GM19372 (cell line): Measurements from ENCODE around the gene LRRC27.
"Not testable (repeated sequence)": the region's sequence is repeated elsewhere in the genome, so short reads cannot be mapped to it uniquely, and the experiment has no call there.

Experiments
- ATAC-seq: cut with Tn5 transposase; IDR thresholded peaks from one replicate; pipeline ENCODE4 v1.9.1; 2021; ENCODE audit warnings: mild to moderate bottlenecking, low read depth, moderate library complexity; ENCODE audit not compliant: unreplicated experiment

The LRRC27 gene

DNA sequence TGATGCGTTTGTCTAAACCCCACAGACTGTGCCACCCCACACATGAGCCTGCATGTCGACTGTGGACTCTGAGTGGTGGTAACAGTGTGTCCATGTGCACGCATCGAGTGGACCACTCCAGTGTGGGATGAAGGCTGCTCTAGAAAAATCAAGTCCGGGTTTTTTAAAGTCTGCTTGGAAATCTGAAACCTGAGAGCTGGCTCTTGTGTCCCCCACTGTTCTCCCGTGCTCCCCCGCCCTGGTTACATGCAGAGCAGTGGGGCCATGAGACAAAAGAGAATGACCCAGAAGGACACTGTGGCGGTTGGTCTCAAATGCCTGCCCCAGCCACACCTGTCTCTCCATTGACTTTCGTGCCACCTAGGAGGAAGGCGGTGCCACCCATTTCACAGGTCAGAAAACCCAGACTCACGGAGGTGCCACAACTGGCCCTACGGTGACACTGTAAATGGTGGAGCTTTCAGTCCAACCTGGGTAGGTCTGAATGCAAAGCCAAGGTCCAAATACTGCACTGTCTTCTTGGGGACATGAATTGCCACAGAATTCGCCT, 37.7 kb downstream of the LRRC27 start:
- ATAC-seq = no peak

DNA sequence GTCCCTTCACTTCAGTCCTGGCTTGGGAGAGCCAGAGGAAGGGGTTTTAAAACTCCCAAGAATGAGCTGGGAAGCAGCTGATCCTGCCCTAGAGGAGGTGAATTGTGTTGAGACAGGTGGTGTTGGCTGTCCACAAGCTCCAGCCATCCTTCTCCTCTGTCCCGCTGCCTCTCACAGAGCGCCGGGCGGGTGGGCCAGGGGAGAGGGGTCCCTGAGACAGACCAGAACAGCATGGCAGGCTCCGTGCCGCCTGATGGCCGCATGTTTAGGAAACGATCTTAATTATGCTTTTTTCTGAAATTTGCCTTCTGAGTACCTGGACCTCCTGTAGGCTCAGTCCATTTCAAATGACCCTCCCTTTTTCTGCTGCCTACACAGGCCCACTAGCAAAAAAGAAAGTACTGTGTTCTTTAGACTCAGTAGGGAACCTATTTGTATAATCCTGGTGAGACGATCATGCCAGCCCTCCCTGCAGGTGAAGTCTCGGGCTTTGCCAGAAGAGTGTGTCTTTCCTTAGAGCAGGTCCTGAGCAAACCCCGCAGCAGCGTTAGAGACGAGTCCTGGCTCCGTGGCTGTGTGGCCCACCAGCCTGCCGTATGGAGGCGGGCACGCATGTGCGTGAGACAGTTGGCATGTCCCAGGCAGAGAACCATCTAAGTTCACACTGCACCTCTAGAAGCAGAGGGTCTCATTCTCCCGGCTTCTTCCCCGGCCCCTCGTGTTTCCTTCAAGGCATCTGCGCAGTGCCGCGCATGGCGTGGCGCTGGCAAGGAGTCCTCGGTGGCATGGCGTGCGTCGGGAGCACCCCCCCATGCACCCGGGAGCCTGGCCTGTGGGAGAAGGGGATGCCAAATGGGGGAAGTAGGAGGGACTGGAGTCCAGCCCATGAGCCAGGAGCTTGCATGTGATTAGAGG, 38.7 kb downstream of the LRRC27 start:
- ATAC-seq = no peak

DNA sequence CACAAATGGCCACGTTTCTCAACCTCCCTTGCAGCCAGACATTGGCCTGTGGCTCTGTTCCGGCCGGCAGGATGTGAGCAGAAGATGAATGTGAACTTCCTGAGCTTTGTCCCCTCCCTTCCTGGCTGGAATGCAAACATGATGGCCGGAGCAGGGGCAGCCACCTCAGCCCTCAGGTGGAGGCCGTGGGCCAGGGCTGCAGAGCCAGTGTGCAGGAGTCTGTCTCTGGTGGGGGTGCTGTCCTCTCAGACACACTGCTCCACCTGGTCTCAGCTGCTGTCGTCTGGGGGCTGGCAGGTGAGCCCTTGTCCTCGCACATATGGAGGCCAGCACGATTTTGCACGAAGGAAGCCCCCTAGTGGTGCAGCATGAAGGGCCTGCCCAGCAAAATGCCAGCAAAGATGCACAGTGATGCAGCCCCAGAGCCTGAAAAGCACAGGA, 39.7 kb downstream of the LRRC27 start:
- no peak for ATAC-seq

DNA sequence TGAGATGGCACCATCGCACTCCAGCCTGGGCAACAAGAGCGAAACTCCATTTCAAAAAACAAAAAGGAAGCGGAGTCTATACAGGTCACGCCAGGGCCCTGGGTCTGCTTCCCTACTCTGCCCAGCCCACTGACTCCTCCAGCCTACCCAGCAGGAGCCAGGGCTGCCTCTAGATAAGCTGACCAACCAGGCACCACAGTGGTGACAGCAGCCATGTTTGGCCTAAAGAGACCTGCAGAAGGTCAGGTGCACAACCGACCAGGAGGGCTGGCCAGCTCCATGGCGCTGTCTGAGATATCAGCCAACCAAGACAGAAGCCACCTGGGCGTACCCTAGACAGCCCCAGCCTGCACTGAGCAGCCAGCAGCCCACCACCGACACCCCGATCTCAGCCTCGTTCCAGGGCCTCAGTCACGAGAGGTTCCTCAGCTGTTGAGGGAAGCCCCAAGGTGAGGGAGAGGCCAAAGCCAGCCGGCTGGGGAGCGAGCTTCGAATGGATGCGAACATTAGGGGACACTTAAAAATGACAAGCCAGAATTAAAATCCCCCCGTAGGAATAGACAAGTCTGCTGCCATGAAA, 40.6 kb downstream of the LRRC27 start:
- ATAC-seq = no peak

DNA sequence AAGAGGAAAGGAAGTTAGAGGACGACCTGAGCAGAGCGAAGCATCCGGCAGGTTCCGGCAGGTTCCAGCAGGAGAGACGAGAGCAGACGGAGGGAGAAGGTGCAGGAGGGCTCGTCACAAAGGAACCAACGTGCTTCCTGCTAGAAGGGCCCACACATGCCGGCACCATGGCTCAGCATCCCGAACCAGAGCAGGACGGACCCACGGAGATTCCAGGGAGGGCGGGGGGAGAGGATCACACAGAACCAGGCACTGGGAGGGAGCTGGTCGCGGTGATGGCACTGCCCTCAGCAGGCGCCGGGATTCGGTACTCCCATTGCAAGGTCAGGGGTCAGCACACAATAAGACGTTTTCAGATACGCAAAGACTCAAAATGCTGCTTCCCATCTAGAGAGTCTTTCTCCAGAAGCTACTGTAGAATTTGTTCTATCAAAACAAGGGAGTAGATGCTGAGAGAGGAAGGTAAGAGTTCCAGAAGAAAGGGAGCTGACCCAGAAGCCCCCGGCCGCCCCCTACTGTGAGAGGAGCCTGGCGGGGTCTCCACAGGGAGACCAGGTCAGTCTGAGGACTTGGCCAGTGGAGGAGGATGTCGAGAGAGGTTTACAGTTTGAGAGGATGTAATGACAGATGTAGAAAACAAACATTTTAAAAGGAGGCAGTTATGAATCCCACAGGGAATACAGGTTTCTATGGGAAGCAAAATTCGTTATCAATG, 41.4 kb downstream of the LRRC27 start:
- no peak for ATAC-seq

DNA sequence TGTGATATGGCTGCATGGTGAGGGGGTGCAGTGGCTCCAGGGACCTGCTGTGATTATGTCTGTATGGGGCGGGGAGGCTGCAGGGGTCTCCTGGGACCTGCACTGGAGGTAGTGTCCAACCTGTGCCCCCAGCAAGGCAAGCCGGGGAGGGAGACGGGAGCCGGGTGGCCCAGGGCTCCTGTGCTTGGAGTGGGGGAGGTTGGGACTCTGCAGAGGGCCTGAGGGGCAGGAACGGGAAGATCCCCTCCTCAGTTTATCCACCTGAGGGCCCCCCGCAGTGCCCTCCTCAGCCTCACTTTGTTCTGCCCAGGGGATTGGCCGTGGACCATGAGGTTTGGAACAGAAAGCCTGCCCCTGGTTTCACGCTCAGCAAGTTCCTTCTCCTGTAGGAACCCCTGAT, 42.2 kb downstream of the LRRC27 start:
- ATAC-seq = no peak

DNA sequence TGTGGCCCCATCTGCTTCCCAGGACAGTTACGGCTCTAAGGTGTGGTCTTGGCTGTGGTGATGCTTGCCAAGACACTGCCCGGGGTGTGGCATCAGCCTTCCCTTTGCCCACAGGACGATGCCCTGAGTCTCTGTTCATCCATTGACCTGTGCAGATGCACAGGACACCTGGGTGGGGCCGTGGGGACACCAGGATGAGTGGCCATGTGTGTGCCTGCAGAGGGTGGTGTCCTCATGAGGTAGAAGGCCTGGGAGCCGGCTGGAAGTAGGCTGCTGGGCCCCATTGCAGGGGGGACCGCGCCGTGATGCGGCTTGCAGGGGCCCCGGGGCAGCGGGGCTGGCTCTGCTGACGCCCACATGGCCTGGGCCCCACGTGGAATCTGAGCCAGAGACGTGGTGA, 42.6 kb downstream of the LRRC27 start:
- ATAC-seq = no peak

DNA sequence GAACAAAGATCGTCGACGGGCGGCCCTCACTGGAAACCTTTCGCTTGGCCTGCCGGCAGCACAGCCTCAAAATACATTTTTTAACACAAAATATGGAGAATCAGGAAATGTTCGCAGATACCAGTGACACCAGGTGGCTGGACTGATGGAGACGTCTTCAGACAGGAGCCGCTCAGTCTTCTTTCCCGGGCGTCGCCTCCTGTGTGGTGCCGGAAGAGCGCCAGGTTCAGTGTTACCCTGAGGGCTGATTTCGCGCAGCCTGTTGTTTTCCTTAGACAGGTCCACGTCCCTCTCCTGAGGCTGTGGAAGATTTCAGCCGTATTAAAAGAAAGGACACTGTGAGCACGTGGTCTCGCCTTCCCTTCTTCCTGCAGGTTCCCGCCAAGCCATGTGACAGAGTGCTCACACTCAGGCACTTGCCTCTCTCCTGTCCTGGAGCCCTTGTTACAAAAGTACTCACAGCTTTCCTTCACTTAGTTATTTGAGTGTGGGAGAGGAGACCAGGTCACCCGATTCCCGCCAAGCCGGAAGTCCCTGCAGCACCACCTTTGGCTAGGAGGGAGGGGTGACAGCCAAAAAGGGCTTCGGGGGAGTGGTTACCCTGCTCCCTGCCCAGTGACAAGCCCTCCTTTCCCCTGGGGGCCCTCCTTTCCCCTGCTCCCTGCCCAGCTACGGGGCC, 43.3 kb downstream of the LRRC27 start:
- ATAC-seq = no peak

DNA sequence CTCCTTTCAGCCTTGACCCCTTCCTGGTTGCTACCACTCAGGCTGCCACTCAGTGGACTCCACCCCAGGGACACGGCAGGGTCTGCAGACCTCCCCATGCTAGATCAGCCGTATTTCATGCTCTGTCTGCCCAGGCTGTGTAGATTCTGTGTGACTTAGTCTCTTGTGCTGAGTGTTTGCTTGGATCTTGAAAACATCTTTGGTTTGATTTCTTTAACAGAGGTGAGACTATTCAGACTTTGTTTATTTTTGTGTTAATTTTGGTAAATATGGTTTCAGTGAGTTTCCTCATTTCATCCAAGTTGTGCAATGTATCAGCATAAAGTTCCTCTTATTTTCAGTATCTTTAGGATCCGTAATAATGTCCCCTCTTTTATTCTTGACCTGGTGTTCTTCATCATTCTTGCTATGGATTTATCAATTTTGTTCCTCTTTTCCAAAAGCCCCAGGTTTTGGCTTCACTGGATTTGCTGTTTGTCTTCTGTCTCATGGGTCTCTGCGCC, 43.9 kb downstream of the LRRC27 start:
- ATAC-seq = no peak

DNA sequence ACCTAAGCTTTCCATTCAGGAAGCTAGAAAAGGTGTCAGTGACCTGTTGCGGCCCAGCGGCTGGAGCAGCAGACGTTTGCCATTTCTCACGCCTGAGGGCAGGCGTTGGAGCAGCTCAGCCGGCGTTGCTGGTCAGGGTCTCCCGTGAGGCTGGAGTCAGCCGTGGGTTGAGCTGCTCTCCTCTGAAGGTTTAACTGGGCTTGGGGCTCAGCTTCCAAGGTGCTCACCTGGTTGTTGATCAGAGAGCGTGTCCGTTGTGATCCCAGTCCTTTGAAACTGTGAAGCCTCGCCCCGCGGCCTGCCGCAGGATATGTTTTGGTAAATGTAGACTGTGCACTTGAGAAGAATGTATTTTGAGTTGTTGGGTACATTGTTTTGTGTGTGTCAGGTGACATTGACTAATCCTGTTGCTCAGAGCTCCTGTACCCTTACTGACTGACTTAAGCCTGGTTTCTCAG, 44.4 kb downstream of the LRRC27 start:
- ATAC-seq = no peak

DNA sequence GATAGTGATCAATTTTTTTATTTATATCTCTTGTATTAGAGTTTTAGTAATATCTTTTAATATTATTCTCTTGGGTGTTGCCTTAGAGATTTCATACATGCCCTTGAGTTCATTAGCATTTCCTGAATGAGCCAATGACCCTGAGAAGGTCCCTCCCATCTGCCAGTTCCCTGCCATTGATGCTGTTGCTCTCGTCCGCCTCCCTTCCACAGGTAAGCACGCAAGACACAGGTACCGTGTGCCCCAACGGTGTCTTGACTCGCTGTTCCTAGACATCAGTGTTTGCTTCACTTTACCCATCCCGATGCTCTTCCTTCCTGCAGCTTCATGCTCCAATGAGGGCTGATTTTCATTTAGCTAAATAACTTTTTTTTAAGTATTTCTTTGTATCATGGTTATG, 45.3 kb downstream of the LRRC27 start:
- ATAC-seq = no peak

DNA sequence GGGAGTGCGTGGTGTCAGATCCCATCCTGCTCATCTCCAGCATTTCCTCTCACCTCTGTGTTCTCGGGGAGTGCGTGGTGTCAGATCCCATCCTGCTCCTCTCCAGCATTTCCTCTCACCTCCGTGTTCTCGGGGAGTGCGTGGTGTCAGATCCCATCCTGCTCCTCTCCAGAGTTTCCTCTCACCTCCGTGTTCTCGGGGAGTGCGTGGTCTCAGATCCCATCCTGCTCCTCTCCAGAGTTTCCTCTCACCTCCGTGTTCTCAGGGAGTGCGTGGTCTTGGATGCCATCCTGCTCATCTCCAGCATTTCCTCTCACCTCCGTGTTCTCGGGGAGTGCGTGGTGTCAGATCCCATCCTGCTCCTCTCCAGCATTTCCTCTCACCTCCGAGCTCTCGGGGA, 47.0 kb downstream of the LRRC27 start:
- ATAC-seq = not testable (repeated sequence)

DNA sequence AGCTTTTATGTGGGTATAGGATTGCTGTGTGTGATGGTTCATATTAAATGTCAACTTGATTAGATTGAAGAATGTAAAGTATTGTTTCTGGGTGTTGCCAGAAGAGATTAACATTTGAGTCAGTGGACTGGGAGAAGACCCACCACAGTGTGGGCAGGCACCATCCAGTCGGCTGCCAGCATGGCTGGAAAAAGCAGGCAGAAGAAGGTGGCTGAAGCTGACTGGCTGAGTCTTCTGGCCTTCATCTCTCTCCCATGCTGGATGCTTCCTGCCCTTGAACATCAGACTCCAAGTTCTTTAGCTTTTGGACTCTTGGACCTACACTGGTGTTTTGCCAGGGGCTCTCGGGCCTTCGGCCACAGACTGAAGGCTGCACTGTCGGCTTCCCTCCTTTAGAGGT, 49.0 kb downstream of the LRRC27 start:
- ATAC-seq = not testable (repeated sequence)

DNA sequence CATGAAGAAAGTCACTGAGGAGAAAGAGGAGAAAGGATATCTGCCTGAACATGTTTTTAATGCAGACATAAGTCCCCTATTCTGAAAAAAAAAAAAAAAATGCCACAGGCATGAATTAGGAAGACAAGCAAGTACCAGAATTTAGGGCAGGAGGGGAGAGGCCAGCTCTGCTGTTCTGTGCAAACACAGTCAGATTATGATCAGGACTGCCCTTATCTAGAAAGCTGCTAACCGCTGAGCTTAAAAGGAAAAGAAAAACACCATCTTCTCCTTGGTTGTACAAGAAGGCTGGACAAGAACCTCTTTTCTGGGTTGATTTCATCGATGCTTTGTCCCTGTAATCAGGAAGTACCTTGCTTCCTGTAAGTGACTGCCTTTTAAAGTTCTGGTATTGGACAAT, 49.7 kb downstream of the LRRC27 start:
- ATAC-seq = no peak

DNA sequence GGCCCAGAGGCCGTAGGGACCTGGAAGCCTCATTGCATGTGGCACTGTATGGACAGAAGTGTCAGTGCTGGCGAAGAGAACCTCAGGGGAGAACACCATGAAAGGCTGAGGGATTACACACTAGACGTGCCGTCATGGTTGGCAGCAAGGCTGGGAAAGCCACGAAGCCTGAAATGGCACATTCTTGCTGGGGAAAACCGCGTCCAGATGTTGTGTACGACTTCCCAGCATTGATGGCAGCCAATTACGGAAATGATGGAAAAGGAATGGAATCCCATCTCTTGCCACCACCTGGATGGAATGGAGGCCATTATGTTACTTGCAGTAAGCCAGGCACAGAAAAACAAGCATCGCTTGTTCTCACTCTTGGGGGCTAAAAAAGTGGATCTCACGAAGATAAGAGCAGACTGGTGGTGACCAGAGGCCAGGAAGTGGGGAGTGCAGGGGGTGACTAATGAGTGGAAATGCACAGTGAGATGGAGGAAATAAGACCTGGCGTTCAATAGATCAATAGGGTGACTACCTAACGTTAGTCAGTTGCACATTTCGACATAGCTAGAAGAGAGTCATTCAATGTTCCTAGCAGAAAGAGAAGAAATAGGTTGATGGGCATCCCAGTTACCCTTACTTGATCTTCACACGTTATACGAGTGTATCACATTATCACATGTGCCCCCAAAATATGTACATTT, 50.4 kb downstream of the LRRC27 start:
- no peak for ATAC-seq

DNA sequence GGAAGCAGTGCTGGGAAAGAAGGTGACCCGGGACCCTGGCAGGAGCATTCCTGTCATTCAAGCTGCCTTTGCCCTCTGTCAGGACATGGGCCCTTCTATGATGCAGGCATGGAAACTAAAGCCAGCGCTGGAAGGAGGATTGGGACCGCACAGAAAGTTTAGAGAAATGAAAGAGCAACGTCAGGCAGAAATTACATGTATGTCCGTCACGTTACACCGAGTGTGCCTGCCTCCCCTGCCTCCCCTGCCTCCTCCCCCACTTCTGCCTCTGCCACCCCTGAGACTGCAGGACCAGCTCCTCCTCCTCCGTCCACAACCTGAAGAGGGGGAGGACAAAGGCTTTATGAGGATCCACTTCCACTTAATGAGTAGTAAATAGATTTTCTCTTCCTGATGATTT, 51.1 kb downstream of the LRRC27 start:
- ATAC-seq = no peak

DNA sequence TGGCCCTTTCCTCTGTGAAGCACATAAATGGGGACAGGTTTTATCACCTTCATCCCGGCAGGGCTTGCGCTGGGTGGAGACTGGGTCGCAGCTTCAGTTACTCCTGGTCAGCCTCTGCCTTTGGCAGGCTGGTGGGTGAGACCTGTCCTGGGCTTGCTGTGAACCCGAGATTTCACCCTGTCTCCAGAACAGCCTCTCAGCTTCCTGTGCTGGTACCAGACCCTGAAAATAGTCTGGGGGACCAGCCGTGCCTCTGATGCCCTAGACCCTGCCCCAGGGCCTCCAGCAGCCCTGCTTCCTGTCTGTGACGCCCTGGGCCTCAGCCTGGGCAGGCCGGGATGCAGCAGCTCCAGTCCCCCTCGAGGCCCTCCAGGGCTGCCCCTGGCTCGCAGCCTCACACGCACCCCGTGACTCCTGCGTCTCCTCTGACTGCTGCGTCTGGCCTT, 51.8 kb downstream of the LRRC27 start:
- no peak for ATAC-seq

DNA sequence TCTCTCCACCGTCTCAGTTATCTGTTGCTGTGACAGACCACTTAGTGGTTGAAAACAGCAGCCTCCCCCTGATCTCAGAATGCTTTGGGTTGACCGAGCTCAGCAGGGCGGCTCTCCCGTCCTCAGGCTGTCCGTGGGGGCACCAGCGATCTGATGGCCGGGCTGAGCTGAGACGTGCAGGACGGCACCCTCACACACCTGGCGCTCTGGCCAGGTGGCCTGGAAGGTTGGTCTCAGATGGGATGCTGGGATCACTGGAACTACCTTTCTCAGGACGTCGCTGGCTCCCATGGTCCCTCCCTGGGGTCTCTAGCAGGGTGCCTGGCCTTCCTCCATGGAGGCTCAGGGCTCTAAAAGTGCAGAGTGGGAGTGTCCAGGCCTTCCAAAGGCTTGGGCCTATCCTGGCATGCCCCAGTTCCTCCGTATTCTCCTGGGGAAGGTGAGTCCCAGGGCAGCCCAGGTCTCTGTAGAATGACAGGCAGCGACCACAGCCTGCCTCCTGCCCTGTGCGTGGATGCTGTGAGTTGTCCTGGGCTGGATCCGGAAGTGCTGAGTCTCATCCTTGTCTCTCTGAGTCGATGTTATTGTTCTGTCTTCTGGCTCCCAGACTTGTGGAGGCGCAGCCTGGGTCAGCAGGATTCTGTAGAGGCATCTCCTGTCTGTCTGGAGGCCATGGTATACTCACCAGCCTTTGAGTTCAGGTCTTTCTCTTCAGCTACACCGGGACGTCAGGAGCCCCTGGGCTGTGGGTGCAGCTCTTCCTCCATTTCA, 52.8 kb downstream of the LRRC27 start:
- no peak for ATAC-seq

DNA sequence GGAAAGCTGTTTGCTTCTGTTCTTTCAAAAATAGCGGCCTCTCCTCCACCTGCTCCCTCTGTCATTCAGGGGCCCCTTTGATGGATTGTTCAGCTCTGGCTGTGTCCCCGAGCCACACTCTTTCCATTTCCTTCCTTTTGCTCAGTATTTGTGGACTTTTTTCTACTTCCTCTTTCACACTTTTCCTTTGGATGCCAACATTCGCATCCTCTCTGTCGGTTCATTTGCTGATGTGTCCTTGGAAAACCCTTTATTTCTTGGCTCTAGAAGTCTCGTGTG, 53.3 kb downstream of the LRRC27 start:
- no peak for ATAC-seq
